ENCODE results near the gene PTPRM.

PTPRM gene

DNA sequence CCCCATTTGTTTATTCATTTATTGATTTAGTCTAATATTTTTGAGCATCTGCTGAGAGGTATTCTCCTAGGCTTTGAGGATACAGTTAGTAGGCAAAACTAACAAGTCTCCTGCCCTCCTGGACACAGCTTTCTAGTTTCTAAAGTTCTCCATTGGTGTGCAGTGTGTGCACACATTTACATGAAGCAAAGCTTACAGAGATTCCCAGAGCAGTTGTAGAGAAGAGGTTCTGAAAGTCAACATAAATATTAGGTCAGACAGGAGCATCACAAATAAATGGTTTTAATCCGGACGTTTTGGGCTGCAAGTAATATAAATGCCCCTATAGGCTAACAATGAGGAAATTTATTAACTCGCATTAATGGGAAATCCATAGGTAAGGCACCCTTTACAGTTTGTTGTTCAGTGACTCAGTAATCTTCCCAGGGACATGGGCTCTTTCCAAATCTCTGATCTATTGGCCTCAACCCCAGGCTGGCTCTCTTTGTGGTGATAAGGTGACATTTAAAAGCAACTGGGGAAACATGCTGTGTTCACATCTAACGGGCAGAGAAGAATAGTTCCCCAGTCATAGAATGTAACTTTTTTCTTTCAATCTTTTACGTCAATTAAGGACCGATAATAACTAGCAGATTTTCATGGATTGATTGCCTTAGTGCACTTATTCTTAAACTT lies 407.2 kb downstream of the PTPRM start:
- no peak for DNase-seq

DNA sequence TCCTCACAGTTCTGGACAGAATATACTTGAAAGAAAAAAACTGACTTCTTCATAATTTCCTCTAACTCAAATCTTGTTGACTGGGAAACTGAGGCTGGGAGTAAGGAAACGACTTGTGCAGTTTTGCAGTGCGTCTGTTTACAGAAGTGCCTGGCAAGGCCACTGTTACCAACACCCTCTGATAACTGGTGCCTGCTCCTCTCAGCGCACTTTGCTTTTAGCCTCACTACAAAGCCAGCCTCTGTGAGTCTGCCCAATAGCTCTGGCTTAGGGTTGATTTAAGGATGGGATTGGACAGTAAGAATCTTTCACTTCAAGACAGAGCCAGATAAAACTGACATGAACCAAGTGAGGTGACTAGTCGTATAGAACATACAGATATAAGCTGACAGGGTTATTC lies 410.8 kb downstream of the PTPRM start:
- DNase-seq: no peak

DNA sequence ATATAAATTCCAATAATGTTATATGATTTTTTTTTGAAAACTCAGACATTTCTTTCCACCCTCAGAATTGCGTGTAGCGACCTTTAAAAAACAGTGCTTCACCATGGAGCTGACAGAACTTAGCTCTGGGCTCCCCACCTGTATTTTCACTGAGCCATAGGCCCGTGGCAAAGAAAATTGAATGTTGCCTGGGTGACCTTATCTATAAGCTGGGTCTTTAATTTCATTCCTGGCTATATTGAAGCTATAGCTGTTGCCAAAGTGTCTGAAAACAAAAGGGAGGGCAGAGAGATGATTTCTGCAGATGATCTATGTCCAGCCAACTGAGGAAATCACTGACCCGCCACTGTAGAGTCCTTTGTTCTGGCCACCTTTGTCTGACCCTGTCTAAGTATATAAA lies 411.7 kb downstream of the PTPRM start:
- no peak for DNase-seq

DNA sequence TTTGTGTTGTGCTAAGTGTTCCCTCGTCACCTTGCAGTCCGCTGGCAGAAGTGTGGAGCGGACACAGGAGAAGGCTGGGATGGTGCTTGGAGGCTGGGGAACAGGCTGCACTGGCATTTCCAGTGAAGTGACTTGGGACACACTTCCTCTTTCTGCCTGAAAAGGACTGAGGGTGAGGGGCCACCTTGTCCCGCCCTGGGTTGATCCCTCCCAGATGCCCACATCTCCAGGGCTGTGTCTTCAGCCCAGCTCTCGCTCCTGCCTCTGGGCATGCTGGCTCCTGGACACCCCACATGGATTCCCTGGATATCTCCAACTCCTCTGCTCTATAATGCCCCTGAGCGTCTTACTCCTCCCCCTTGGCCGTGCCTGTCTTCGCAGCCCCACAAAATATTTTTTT lies 412.6 kb downstream of the PTPRM start:
- DNase-seq: no peak

DNA sequence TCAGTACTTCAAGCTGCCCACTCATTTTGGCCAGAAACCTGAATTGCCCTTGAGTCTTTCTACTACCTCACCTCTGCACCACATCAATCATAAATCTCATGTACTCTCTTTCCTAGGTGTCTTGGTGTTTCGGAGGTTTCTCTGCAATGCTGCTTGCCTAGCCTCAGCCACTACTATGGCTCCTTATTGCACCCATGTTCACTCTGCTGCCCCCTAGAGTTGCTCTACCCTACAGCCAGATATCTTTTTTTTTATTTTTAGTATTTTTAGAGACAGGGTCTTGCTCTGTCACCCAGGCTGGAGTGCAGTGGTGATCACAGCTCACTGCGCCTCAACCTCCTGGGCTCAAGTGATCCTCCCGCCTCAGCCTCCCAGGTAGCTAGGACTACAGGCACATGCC lies 413.0 kb downstream of the PTPRM start:
- DNase-seq: no peak

DNA sequence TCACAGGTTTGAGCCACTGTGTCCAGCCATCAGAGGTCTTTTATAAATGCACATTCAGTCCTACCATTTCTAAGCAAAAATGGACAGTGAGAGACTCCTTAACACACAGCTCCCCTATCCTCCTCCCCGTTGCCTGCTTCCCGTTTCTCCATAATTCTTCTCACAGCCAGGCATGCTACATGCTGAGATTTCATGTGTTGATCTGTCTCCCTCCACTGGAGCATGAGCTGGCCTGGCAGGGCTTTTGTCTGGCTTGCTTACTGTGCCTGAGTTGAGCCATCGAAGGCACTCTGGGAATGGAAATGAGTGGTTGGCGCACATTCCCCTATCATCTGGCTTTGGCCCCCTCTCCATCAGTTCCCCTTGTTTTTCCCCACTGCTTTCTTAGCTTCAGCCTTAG lies 413.5 kb downstream of the PTPRM start:
- DNase-seq: no peak

DNA sequence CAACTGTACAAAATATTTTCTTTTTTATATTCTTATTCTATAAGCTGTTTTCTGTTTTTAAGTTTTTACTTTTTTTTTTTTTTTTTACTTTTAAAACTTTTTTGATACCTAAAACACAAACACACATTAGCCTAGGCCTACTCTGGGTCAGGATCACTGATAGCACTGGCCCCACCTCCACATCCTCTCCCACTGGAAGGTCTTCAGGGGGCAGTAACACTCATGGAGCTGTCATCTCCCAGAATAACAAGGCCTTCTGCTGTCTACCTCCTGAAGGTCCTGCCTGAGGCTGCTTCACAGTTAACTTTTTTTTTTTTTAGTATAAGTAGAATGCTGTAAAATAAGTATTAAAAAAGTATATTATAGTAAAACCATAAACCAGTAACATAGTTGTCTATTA lies 415.1 kb downstream of the PTPRM start:
- DNase-seq: no peak

DNA sequence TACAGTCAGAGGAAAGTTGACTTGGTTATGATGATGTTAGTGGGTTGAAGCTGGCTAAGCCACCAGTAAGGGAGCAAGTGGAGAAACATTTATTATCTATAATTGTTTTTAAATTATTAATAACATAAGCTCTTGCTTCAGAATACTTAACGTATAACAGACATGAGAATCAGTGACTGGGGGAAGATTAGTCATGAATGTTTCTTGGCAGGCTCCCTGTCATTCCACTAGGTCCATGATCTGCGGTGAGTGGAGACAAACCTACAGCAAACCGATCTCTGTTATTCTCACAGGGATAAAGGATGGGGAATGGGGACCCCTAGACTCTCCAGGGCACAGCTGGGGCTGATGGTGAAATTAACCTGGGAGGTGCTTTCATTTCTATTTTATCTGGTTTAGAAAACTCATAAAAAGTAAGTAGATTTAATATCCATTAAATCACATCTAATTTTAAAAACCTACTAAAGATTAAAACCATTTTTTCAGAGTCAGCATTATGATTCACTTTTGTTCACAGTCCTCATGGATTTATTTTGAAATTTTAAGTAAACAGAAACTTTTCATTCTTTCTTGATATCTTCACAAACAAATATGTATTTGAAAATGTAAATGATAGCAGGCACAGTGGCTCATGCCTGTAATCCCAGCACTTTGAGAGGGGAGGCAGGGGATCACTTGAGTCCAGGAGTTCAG lies 420.3 kb downstream of the PTPRM start:
- DNase-seq: no peak

DNA sequence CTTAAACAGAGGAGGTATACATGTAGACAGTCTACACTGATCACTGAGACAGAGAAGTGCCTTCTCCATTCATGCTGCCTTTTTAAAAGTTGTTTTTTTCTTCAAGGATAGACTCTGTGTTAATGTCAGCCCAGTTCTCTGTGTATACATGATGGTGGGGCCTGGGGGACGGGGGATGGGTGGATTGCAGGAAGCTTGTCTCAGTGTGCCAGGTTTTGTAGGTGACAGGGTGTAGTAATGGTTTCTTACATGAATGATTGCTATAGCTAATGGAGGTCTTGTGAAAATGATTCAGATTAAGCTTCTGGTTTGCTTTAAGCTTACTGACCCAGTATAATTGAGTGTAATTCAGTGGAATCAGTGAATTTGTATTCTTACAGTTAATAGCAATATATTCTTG lies 423.6 kb downstream of the PTPRM start:
- DNase-seq: no peak

DNA sequence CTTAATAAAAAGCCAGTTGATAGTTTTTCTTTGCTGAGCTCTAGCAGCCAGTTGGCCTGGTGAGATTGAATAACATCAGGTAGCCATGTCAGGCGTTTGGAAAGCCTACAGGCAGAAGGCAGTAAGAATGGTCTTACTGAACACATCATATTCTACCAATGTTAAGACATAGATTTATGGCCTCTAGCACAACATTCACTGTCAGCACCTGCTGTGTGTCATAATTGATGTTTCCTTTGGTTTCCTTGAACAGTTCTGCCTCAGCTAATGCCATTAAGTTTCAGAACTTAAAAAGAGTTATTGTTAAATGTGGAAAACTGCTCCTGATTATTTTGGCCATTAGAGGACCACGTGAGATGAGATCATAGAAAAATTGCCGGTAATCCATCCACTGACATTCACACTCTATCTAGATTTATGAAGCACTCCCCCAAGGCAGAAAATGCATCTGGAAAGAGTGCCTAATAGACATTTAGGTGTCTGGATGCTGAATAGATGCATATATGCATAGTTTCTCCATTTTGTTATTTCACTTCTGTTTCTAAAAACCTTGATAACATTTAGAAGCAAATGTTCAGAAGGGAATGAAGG lies 434.7 kb downstream of the PTPRM start:
- no peak for DNase-seq

DNA sequence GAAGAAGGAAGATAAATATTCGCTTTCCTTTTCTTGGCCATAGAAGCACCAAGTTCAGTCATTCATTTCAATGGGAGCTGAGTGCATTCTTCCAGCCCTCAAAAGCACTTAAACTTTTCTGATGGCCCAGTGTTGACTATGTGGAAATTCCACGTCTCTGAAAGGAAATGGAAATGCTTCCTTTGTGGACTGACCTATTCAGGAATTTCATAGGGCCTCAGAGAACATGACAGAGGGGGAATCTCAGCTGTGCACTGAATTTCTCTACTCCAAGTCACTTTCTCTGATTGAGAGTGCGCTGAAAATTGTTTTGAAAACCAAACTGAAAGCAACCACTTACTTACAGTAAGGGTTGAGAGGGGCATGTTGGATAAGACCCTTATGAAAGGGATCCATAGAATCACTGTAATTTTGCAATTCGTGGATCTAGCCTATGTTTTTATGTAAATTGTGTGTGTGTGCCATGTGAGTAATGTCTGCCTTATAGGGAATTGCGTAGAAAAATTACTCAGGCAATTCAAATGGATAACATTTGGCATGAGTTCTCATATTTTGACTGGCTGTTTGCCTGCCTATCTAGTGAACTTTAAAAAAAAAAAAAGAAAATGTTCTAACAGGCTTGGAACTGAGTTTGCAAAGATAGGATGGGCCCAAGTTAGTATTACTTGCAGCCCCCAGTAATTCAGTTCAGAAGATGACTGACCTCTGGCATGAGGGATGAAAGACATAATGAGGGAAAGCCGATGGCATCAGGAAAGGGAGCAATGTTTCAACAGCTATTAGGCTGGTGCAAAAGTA lies 437.0 kb downstream of the PTPRM start:
- DNase-seq: no peak

DNA sequence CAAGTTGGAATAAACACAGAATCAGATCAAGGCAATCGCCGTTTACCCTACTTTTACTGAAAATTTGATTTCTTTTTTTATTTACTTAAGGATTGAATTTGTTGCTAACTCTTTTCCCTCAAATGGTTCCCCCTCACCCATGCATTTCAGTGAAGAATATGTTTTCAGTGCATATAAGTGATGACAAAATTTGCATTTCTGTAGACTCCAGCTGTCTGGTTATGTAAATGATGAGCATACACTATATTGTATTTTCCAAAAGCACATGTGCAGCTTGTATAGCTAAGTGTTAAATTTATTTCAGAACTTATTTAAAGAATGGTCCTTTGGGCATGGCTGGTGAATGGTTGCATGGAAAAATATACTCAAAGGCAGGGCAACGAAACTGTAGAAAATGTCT lies 437.7 kb downstream of the PTPRM start:
- DNase-seq: no peak

DNA sequence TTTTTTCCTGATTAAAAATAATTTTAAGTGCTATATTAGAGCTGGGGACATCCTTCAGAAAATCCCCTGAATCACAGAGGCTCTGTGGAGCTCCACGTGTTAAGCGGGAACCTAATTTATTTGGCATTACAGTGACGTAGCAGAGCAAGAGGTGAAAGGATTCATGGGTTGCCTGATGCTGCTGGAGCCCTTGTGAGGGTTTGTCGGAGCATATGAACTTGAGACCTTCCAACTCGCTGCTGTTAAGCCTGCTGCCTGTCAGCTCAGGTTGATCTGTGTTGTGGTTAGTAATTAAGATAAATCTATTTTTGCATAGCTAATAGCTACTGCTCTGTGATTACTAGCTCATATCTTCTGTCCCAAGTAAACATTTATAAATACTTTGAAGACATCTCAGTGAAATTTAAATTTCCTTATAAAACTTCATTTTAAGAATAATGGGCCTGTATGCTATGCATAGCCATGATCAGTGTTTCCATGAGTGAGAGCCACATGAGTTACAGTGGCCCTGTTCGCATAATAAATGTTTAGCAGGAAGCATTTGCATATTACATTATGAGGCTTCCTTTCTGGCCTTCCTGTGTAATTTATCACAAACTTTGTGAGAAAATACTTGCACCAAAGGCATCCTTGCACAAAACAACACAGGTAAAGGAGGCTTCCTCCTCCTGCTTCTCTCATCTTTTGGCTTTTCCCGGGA lies 438.9 kb downstream of the PTPRM start:
- no peak for DNase-seq

DNA sequence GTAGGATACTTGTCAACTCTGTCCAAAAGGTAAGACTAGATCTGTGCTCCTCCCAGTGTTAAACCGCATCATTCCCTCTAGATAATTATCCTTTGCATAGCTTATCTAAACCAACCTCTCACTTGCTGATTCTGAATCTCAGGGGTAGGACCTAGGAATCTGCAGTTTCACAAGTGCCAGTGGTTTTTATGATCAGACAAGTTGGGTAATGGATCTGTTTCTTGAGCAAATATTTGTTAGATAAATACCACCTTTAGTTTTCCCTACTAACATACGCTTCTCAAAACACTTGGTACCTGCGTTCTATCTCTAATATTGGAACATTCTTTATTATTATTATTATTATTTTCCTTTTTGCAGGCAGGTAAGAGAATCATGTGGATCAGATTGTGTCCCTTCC lies 439.9 kb downstream of the PTPRM start:
- no peak for DNase-seq

DNA sequence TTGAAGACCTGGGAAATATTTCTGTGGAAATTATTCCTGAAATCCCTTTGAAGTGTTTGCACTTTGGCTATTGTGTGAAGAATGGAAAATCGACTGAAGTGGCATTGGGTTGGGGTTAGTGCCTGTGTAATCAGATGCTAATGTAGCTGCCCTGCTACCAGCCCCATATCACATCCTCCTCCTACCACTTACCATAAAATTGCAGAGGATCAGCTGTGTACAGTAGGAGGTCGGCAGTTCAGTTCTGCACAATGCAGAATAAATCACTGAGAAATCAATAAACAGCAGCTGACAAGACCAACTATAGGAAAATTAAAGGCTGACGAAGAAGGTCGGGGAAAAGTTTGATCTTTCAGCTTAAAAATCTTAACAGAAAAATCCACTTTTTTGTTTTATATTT lies 440.9 kb downstream of the PTPRM start:
- DNase-seq: no peak

DNA sequence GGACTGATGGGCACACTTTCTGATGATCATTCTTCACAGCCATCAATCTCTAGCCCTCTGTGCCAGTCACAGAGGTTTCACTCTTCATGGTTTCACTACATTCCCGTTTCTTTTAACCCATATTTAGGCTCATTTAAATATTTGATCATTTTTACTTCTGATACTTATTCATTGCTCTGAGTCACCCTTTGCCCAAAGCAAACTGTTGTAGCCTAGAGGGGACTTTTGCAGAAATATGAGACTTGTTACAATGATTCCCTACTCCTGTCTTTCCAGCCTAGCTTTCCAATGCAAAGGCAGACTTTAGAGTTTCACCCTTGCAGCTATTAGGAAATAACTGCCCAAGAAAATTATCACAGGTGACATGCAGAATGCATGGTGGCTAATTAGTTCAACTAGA lies 444.2 kb downstream of the PTPRM start:
- no peak for DNase-seq

DNA sequence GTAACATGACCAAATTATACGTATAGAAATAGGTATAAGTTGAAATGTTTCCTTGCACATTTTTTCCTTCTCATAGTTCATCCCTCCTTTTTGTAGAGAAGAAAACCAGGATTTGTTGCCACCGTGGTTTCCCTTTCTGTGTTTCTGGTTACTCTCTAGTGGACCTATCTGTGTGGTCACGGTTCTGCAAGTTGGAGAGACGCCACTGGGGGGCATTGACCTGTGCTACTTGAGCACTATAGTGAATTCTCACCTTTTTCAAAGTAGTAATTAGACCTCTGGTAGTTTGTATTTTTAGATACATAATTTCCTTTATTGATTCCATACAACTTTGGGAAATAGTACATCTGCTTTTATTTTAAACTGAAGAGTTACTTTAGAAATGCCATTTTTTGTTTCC lies 444.8 kb downstream of the PTPRM start:
- no peak for DNase-seq

DNA sequence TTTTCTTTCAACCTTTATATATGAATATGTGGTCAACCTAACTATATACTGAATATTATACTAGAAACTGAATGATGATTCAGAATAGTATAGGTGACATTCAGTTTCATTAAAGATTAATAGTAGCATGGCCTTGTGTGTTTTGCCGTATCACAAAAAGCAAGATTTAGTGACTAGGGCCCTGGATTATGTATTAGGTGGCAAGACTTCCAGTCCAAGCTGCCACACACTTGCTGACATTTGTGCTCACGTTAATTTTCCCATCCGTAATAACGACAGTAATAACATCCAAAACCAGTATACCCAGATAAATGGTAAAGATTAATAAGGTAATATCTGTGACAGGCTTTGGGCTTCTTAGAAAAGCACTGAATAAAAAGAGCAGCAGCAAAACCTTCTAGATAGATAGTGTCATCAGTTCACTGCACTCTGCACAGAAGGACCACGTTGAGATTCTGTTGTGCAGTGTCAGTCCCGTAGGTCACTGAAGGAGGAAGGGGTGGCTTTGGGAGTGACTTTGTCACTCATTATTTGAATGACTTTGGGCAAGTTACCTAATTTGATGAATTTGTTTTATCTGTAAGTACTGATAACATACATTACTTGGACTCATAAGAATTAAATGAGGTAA lies 451.7 kb downstream of the PTPRM start:
- DNase-seq: no peak

DNA sequence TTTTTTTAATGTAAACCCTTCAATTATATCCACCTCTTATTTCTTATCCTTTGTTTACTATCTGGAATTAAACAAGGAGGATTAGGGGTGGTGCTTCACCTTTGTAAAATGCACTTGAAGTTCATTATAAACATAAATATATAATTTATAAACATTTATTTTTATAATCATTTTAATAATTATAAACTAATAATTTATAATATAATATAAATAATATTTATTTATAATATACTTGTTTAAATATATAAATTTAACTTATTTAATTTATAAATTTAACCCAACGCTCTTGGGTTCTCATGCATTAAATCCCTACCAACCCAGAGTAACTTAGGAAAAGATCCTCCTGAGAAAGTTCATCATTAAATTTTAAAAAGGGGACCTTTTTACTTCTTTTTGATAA lies 452.5 kb downstream of the PTPRM start:
- no peak for DNase-seq

DNA sequence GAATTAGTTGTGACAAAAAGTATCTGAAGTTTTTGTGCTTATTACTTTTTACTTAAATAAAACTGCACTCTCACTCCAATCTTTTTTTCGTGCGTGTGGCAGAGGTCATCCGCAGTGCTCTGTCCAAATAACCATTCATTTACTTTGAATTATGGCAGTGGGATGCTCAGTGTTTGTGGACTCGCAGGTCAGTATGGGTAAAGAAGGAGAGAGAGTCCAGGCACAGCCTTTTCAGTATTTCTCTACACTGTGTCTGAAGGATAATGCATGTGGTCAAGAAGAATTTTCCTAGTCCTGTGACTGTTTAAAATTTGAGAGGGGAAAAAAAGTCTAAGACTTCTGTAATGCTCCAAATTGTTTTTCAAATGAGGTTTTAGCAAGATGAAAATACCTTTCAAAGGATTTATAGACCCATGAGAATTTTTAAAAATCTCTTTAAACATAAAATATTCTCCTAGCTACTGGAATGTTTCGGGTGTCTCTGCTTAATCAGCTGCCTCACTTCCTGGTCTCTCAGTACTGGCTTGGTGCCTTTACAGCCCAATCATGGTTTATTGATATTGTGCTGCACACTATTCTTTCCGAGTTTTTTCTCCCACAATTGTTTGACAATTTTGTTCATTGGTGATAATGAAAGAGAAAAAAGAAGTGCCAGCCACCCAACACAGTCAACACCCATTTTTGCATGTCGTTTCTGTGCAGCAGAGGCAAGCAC lies 453.2 kb downstream of the PTPRM start:
- no peak for DNase-seq

DNA sequence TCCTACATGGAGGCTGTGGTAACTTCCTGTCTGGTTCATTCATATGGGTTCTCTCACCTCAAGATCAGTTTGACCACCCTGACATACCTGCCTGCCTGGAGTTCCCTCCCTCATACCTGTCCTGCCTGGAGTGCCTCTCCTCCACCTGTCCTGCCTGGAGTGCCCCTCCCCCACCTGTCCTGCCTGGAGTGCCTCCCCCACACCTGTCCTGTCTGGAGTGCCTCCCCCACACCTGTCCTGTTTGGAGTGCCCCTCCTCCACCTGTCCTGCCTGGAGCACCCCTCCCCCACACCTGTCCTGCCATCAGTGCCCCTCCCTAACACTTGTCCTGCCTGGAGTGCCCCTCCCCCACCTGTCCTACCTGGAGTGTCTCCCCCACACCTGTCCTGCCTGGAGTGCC lies 461.9 kb downstream of the PTPRM start:
- no peak for DNase-seq

DNA sequence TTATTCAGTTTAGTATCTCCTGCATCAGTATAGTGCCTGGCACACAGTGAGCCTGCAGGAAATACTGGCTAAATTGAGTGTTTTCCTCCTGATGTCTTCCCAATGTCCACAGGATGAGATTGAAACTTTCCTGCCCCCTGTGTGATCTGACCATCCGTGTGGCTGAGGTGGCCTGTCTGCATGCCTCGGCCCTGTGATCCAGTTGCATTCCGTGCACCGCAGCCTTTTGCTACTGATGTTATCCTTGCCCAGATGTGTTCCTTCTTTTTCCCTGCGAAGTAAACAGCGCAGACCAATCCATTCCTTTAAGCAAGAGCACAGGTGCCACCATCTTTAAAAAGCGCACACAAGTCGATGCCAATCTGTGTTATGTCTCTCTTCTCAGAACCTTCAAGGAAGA lies 462.6 kb downstream of the PTPRM start:
- DNase-seq: no peak
